Measurements from ENCODE around the gene NBR1. TPM values are rescaled to one million over a fixed set of nuclear protein-coding genes. Genes with fewer than 3 reads are reported as not detected.
"Not testable (repeated sequence)": the region's sequence is repeated elsewhere in the genome, so short reads cannot be mapped to it uniquely, and the experiment has no call there.

The NBR1 gene
- total RNA-seq, 6 experiments from 2014 or later, result 34.7 to 71.0 (median 49.2) TPM

DNA sequence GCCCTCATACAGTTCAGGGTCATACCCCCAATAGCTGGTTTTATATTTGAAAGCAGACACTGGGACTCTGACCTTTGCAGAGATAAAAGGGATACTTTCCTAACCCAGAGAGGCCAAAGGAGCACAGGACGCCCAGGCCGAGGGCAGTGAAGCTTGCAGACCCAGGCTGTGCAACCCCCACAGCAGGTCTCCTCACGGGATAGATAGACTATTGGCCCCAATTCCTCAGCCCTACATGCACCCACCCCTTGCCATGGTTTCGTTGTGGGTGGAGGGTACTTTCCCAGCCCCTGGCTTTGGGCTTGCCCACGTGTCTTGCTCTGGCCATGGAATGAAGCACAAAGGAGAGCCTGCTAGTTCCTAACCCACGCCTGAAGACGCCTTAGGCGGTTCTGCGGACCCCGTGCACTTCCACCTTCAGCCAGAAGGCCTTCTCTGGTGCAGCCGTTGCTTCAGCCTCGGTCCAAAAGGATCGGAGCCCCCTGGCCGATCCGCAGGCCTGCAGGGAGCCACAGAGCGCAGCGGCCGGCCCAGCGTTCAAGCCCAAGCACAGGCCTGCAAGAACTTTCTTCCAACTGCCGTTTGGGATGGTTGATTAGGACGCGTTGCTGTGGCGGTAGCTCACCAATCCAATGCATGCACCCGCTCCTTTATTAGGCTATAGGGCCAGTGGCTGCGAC is 36.1 kb upstream of the NBR1 start:
- H3K4me1 ChIP-seq, result peaks cover 0 to 30% (median 7%) of the 10 kb centered on the region in 4 donors
- H3K4me3 ChIP-seq, result no peak overlapping the region
- intact Hi-C loops (cut with DNase I), result no loop called here
- WGBS (ENCODE audit: insufficient coverage, low coverage, low lambda C conversion rate, missing lambda C conversion rate), result 75% methylated on average over 10 of the region's 25 CpGs
- H3K36me3 ChIP-seq, result peaks cover 0 to 8% (median 0%) of the 10 kb centered on the region in 4 donors
- H3K9me3 ChIP-seq, result no peaks in the 10 kb centered on the region
- peak; percentile 93 to 97 (median 94) for ATAC-seq
- H3K27me3 ChIP-seq, result no peaks in the 10 kb centered on the region
- peak in 2 of 3 donors; percentile 71 to 75 for DNase-seq
- TF ChIP-seq, protein P1, sequence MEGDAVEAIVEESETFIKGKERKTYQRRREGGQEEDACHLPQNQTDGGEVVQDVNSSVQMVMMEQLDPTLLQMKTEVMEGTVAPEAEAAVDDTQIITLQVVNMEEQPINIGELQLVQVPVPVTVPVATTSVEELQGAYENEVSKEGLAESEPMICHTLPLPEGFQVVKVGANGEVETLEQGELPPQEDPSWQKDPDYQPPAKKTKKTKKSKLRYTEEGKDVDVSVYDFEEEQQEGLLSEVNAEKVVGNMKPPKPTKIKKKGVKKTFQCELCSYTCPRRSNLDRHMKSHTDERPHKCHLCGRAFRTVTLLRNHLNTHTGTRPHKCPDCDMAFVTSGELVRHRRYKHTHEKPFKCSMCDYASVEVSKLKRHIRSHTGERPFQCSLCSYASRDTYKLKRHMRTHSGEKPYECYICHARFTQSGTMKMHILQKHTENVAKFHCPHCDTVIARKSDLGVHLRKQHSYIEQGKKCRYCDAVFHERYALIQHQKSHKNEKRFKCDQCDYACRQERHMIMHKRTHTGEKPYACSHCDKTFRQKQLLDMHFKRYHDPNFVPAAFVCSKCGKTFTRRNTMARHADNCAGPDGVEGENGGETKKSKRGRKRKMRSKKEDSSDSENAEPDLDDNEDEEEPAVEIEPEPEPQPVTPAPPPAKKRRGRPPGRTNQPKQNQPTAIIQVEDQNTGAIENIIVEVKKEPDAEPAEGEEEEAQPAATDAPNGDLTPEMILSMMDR (IDR thresholded peaks at IDR 0.05), result no peak
- TF ChIP-seq POLR2A (IDR thresholded peaks at IDR 0.05), result no peak
- peak overlapping the region in 1 of 3 donors; percentile 48 for H3K27ac ChIP-seq

DNA sequence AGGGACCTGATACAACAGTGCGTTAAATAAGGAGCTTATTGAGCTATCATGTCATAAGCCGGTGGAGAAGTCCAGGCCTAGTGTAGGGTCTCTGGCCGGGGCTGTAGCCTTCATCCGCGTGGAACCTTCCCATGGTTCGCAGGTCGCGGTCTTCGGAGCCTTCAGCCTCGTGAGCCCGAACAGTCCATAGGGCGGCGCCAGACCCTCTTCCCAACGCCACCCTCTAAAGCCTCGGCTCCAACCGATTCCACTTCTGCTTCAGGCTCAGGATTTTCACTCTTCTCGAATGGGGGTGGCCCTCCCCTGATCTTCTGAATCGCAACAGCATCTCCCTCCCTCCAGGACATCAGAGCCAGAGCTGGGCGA is 35.6 kb upstream of the NBR1 start:
- Histone ChIP-seq H3K36me3 (peaks cover 0 to 8% (median 0%) of the 10 kb centered on the region in 4 donors), H3K27me3 (no peaks in the 10 kb centered on the region), H3K27ac (no peak overlapping the region), H3K9me3 (no peaks in the 10 kb centered on the region), H3K4me1 (peaks cover 0 to 30% (median 7%) of the 10 kb centered on the region in 4 donors), H3K4me3 (no peak overlapping the region)
- 96% methylated on average over 12 of the region's 19 CpGs for WGBS (ENCODE audit: insufficient coverage, low coverage, low lambda C conversion rate, missing lambda C conversion rate)
- ATAC-seq, result no peak
- TF ChIP-seq, protein P1 (IDR thresholded peaks at IDR 0.05), result no peak
- no peak for TF ChIP-seq POLR2A (IDR thresholded peaks at IDR 0.05)
- DNase-seq, result no peak
- intact Hi-C loops (cut with DNase I), result no loop called here

DNA sequence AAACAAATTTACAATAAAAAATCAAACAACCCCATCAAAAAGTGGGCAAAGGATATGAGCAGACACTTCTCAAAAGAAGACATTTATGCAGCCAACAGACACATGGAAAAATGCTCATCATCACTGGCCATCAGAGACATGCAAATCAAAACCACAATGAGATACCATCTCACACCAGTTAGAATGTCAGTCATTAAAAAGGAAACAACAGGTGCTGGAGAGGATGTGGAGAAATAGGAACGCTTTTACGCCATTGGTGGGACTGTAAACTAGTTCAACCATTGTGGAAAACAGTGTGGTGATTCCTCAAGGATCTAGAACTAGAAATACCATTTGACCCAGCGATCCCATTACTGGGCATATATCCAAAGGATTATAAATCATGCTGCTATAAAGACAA is 34.4 kb upstream of the NBR1 start:
- intact Hi-C loops (cut with DNase I); ATAC-seq; H3K9me3 ChIP-seq; H3K4me3 ChIP-seq; H3K36me3 ChIP-seq; DNase-seq; H3K27me3 ChIP-seq; H3K27ac ChIP-seq: not testable (repeated sequence)
- peaks cover 0 to 30% (median 7%) of the 10 kb centered on the region in 4 donors for H3K4me1 ChIP-seq
- WGBS (ENCODE audit: insufficient coverage, low coverage, low lambda C conversion rate, missing lambda C conversion rate), result 95% methylated on average over 3 of the region's 3 CpGs

DNA sequence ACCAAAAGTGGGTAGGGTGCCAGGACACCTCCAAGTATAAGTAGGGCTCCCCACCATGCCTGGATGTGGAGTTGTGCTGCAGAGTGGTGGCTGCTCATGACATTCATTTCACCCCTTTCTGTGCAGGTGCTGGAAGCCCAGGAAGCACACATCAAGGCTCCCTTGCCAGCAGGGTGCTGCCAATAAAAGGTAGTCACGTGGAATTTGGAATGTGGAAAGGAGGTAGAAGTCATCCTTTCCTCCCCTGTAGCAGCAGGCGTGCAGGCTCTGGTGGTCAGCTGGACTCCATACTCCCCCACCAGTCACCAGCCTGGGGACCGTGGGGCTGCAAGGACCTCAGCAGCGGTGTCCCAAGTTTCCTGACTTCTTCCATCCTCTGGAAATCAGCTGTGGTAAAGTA is 32.5 kb upstream of the NBR1 start:
- not testable (repeated sequence) for ATAC-seq

DNA sequence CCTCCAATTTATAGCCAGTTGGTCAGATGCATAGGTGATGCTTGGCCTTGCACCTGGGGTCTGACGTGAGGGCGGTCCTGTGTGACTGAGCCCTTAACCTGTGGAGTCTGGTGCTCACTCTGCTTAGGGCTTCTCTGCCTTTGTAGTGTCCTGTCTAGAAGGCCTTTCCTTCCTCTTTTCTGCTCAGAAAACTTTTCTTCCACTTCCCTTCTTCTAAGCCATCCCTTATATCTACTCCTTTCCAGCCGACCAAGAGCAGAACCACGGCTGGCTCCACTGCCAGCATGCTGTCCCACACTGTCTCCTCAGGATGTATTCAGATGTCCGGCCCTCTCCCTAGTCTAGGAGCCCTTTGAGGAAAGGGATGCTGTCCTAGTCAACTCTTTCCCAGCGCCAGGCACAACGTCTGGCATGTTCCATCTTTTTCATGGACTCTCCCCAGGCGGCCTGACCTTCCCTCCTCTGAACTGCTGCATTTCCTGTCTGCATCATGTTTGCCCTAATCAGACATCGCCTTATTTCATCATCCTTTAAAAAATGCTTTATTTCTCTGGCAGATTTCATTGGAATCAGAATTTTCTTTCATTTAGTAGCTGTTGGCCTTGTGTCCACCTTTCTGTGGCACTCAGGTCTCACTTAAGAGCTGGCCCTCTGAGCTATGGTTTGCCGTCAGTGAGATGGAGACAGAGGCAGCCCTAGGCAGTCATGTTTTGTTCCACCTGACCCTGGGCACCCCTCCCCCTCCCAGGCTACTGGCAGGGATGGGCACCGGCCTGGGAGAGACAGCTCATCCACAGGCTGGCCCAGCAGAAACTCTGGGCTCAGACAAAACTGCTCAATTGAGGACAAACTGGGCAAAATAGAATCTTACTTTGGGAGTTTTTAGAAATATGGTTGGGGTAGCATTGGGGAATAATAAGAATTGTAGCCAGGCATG is 30.4 kb upstream of the NBR1 start:
- H3K27ac ChIP-seq, result no peak overlapping the region
- intact Hi-C loops (cut with DNase I), result loop anchor here in 1 of 2 donors (10.0 kb wide), 1 partner anchor 116 kb away; the partner anchor contains the start of genes RND2 and VAT1
- WGBS (ENCODE audit: insufficient coverage, low coverage, low lambda C conversion rate, missing lambda C conversion rate), result 54% methylated on average over 10 of the region's 11 CpGs
- H3K27me3 ChIP-seq, result no peaks in the 10 kb centered on the region
- no peak overlapping the region for H3K4me3 ChIP-seq
- TF ChIP-seq POLR2A (IDR thresholded peaks at IDR 0.05), result no peak
- TF ChIP-seq, protein P1 (IDR thresholded peaks at IDR 0.05), result no peak
- no peaks in the 10 kb centered on the region for H3K4me1 ChIP-seq
- H3K9me3 ChIP-seq, result no peaks in the 10 kb centered on the region
- no peak for ATAC-seq
- no peaks in the 10 kb centered on the region for H3K36me3 ChIP-seq
- no peak for DNase-seq

More for the DNA sequence above, 32.5 kb upstream of the NBR1 start:
- DNase-seq; H3K27me3 ChIP-seq; H3K27ac ChIP-seq; H3K4me3 ChIP-seq; H3K9me3 ChIP-seq; intact Hi-C loops (cut with DNase I); H3K36me3 ChIP-seq: not testable (repeated sequence)
- 60% methylated on average over 1 of the region's 4 CpGs for WGBS (ENCODE audit: insufficient coverage, low coverage, low lambda C conversion rate, missing lambda C conversion rate)
- H3K4me1 ChIP-seq, result peaks cover 0 to 20% (median 4%) of the 10 kb centered on the region in 4 donors

Measured in right lobe of liver (tissue), 6 donors.